Tibial artery (tissue), 4 donors: Measurements from ENCODE around the gene BMPR1B.

ENCODE experiments used
- DNase-seq, 2 donors: peaks; one replicate each; pipeline ENCODE4 v3.0.0-alpha.2; 2019
- H3K27ac ChIP-seq, 2 donors: fragments of 200-600 bp; sonication (generic) in 1 of 2; 1 replicate in 1 of 2; 2 replicates in 1 of 2; pipeline ENCODE4 v1.5.1; 2018 to 2019; ENCODE audit warnings: mild to moderate bottlenecking in 1 of 2
- H3K27me3 ChIP-seq, 2 donors: fragments of 200-600 bp; sonication (generic) in 1 of 2; one replicate each; pipeline versions ENCODE4 v1.5.1 to v1.6.0; 2016 to 2019
- H3K36me3 ChIP-seq, 3 donors: fragments of 200-600 bp; sonication (generic) in 2 of 3; one replicate each; pipeline ENCODE4 v1.5.1; 2016 to 2019; ENCODE audit warnings: mild to moderate bottlenecking in 2 of 3
- H3K4me1 ChIP-seq, 4 donors: fragments of 200-600 bp; sonication (generic) in 2 of 4; 1 replicate in 3 of 4; 2 replicates in 1 of 4; pipeline ENCODE4 v1.5.1; 2016 to 2019
- H3K4me3 ChIP-seq, 2 donors: fragments of 200-600 bp; sonication (generic) in 1 of 2; 1 replicate in 1 of 2; 2 replicates in 1 of 2; pipeline ENCODE4 v1.5.1; 2018 to 2019; ENCODE audit warnings: mild to moderate bottlenecking in 2 of 2
- H3K9me3 ChIP-seq, 3 donors: fragments of 200-600 bp; sonication (generic) in 1 of 3; one replicate each; pipeline ENCODE4 v1.5.1; 2016 to 2019
- CTCF ChIP-seq, 2 experiments: fragments of 200-600 bp in 1 of 2; fragments of 450-650 bp in 1 of 2; IDR thresholded peaks; one replicate each; pipeline ENCODE4 v1.5.1; 2017 to 2019; ENCODE audit warnings: antibody characterized with exemption in 2 of 2, mild to moderate bottlenecking in 1 of 2, moderate library complexity in 1 of 2
- intact Hi-C: fragments of 100-400 bp; cut with DNase I; formaldehyde crosslinking; loops from one replicate; pipeline ENCODE4 v1.15.0; 2023; ENCODE audit warnings: low total_unique reads

Gene BMPR1B

GRCh38 chr4:94722270-94722669, 35.5 kb upstream of the BMPR1B start:
- Histone ChIP-seq H3K4me1 (no peaks in the 10 kb centered on the region), H3K36me3 (no peaks in the 10 kb centered on the region), H3K27me3 (no peaks in the 10 kb centered on the region), H3K4me3 (no peak overlapping the region), H3K9me3 (no peaks in the 10 kb centered on the region), H3K27ac (no peak overlapping the region)
- DNase-seq: no peak
- no peak for TF ChIP-seq CTCF (IDR thresholded peaks at IDR 0.05)
- intact Hi-C loops: no loop called here

- Histone ChIP-seq H3K4me3 (no peak overlapping the region), H3K9me3 (no peaks in the 10 kb centered on the region), H3K36me3 (no peaks in the 10 kb centered on the region), H3K27me3 (no peaks in the 10 kb centered on the region), H3K27ac (no peak overlapping the region), H3K4me1 (no peaks in the 10 kb centered on the region)
- no peak for DNase-seq
- intact Hi-C loops: no loop called here
- TF ChIP-seq CTCF (IDR thresholded peaks at IDR 0.05): no peak
Observed at GRCh38 chr4:94722748-94723147, 35.0 kb upstream of the BMPR1B start.

GRCh38 chr4:94724016-94724790, 33.6 kb upstream of the BMPR1B start:
- intact Hi-C loops: no loop called here
- H3K36me3 ChIP-seq: no peaks in the 10 kb centered on the region
- H3K4me3 ChIP-seq: no peak overlapping the region
- TF ChIP-seq CTCF (IDR thresholded peaks at IDR 0.05): no peak
- DNase-seq: no peak
- no peaks in the 10 kb centered on the region for H3K9me3 ChIP-seq
- no peaks in the 10 kb centered on the region for H3K4me1 ChIP-seq
- H3K27me3 ChIP-seq: no peaks in the 10 kb centered on the region
- H3K27ac ChIP-seq: no peak overlapping the region

- no peak for DNase-seq
- TF ChIP-seq CTCF (IDR thresholded peaks at IDR 0.05): no peak
Observed at GRCh38 chr4:94726524-94727123, 31.1 kb upstream of the BMPR1B start.

GRCh38 chr4:94728056-94728766, 29.5 kb upstream of the BMPR1B start:
- Histone ChIP-seq H3K4me1 (no peaks in the 10 kb centered on the region), H3K36me3 (no peaks in the 10 kb centered on the region), H3K9me3 (no peaks in the 10 kb centered on the region), H3K4me3 (no peak overlapping the region), H3K27ac (no peak overlapping the region), H3K27me3 (no peaks in the 10 kb centered on the region)
- intact Hi-C loops: no loop called here
- no peak for TF ChIP-seq CTCF (IDR thresholded peaks at IDR 0.05)
- no peak for DNase-seq

More at GRCh38 chr4:94726524-94727123, 31.1 kb upstream of the BMPR1B start:
- Histone ChIP-seq H3K27me3 (no peaks in the 10 kb centered on the region), H3K36me3 (no peaks in the 10 kb centered on the region), H3K4me1 (no peaks in the 10 kb centered on the region), H3K4me3 (no peak overlapping the region), H3K27ac (no peak overlapping the region), H3K9me3 (no peaks in the 10 kb centered on the region)
- intact Hi-C loops: no loop called here
